HepG2 (cell line): ENCODE measurements around the gene PLIN5. TPM values are rescaled to one million over a fixed set of nuclear protein-coding genes. Genes with fewer than 3 reads are reported as not detected.

ENCODE experiments used
- CENPT ChIP-seq: sonication (generic); formaldehyde crosslinking; IDR thresholded peaks from 2 replicates; pipeline ENCODE4 v1.8.0; 2022; ENCODE audit warnings: low read depth, mild to moderate bottlenecking, moderate library complexity, missing genetic modification reagents
- DMAP1 ChIP-seq: IDR thresholded peaks from 2 replicates; pipeline ENCODE4 v1.6.1; 2016
- DNMT3B ChIP-seq: conservative IDR thresholded peaks from 2 replicates; pipeline ENCODE4 v1.6.1; 2016; ENCODE audit warnings: missing biosample characterization, control low read depth
- DRAP1 ChIP-seq: IDR thresholded peaks from 2 replicates; pipeline ENCODE4 v1.6.1; 2016; ENCODE audit warnings: missing genetic modification reagents, missing compliant biosample characterization
- ELF3 ChIP-seq: IDR thresholded peaks from 2 replicates; pipeline ENCODE4 v1.6.1; 2016; ENCODE audit warnings: missing genetic modification reagents, missing compliant biosample characterization
- FOXO1 ChIP-seq: sonication (generic); formaldehyde crosslinking; IDR thresholded peaks from 2 replicates; pipeline ENCODE4 v1.4.0; 2020; ENCODE audit warnings: missing genetic modification reagents
- GPN1 ChIP-seq: sonication (generic); formaldehyde crosslinking; IDR thresholded peaks from 2 replicates; pipeline ENCODE4 v1.5.1; 2020; ENCODE audit warnings: missing genetic modification reagents, borderline replicate concordance
- KDM3A ChIP-seq: IDR thresholded peaks from 2 replicates; pipeline ENCODE4 v1.6.1; 2018; ENCODE audit warnings: low read depth, missing compliant biosample characterization
- MZF1 ChIP-seq: sonication (generic); formaldehyde crosslinking; IDR thresholded peaks from 2 replicates; pipeline ENCODE4 v1.8.1; 2023; ENCODE audit warnings: mild to moderate bottlenecking, missing genetic modification reagents, borderline replicate concordance
- NCOA5 ChIP-seq: sonication (generic); formaldehyde crosslinking; IDR thresholded peaks from 2 replicates; pipeline ENCODE4 v1.4.0; 2020; ENCODE audit warnings: missing genetic modification reagents
- NRL ChIP-seq: sonication (generic); formaldehyde crosslinking; IDR thresholded peaks from 2 replicates; pipeline ENCODE4 v1.5.0; 2020; ENCODE audit warnings: missing genetic modification reagents, mild to moderate bottlenecking, moderate library complexity, borderline replicate concordance
- RCOR2 ChIP-seq: IDR thresholded peaks from 2 replicates; pipeline ENCODE4 v1.6.1; 2016; ENCODE audit warnings: missing biosample characterization, missing genetic modification reagents
- REXO4 ChIP-seq: sonication (generic); formaldehyde crosslinking; IDR thresholded peaks from 2 replicates; pipeline ENCODE4 v1.8.0; 2022; ENCODE audit warnings: missing genetic modification reagents, mild to moderate bottlenecking, borderline replicate concordance
- RNF2 ChIP-seq: fragments of 450-650 bp; conservative IDR thresholded peaks from 2 replicates; pipeline ENCODE4 v1.6.1; 2016; ENCODE audit warnings: low read depth
- SP140L ChIP-seq: sonication (generic); formaldehyde crosslinking; IDR thresholded peaks from 2 replicates; pipeline ENCODE4 v1.4.0; 2020; ENCODE audit warnings: missing genetic modification reagents, borderline replicate concordance
- SP2 ChIP-seq: sonication (generic); formaldehyde crosslinking; IDR thresholded peaks from 2 replicates; pipeline ENCODE4 v1.5.1; 2020; ENCODE audit warnings: mild to moderate bottlenecking, missing genetic modification reagents
- TARDBP ChIP-seq: sonication (generic); formaldehyde crosslinking; IDR thresholded peaks from 2 replicates; pipeline ENCODE4 v1.8.0; 2022; ENCODE audit warnings: mild to moderate bottlenecking, missing genetic modification reagents
- TRIM22 ChIP-seq: fragments of 450-650 bp; IDR thresholded peaks from 2 replicates; pipeline ENCODE4 v1.6.1; 2017
- XBP1 ChIP-seq: sonication (generic); formaldehyde crosslinking; IDR thresholded peaks from 2 replicates; pipeline ENCODE4 v1.5.0; 2020; ENCODE audit warnings: missing genetic modification reagents
- ZBTB7B ChIP-seq: sonication (generic); formaldehyde crosslinking; IDR thresholded peaks from 2 replicates; pipeline ENCODE4 v1.4.0; 2020; ENCODE audit warnings: missing genetic modification reagents
- ZFAT ChIP-seq: sonication (generic); formaldehyde crosslinking; conservative IDR thresholded peaks from 2 replicates; pipeline ENCODE4 v1.8.1; 2023; ENCODE audit warnings: missing genetic modification reagents, inconsistent platforms
- ZMAT5 ChIP-seq: sonication (generic); formaldehyde crosslinking; IDR thresholded peaks from 2 replicates; pipeline ENCODE4 v1.5.0; 2020; ENCODE audit warnings: mild to moderate bottlenecking, low read depth, missing genetic modification reagents, borderline replicate concordance
- ZNF274 ChIP-seq: sonication (generic); formaldehyde crosslinking; IDR thresholded peaks from 2 replicates; pipeline ENCODE4 v1.5.1; 2020; ENCODE audit warnings: mild to moderate bottlenecking, missing genetic modification reagents
- ZNF326 ChIP-seq: sonication (generic); formaldehyde crosslinking; IDR thresholded peaks from 2 replicates; pipeline ENCODE4 v1.4.0; 2020; ENCODE audit warnings: missing genetic modification reagents, borderline replicate concordance
- ZNF678 ChIP-seq: sonication (generic); formaldehyde crosslinking; IDR thresholded peaks from 2 replicates; pipeline ENCODE4 v1.4.0; 2020; ENCODE audit warnings: mild to moderate bottlenecking, missing genetic modification reagents
- ZNF747 ChIP-seq: sonication (generic); formaldehyde crosslinking; IDR thresholded peaks from 2 replicates; pipeline ENCODE4 v1.8.1; 2023; ENCODE audit warnings: missing genetic modification reagents, mild to moderate bottlenecking, borderline replicate concordance
- ZNF749 ChIP-seq: sonication (generic); formaldehyde crosslinking; IDR thresholded peaks from 2 replicates; pipeline ENCODE4 v1.8.0; 2022; ENCODE audit warnings: mild to moderate bottlenecking, missing genetic modification reagents, moderate library complexity, borderline replicate concordance
- ZNF792 ChIP-seq: IDR thresholded peaks from 2 replicates; pipeline ENCODE4 v1.6.1; 2016
- polyA plus RNA-seq, 8 experiments: library from polyadenylated mRNA; depleted of rRNA in 3 of 8; stranded (reverse) in 7 of 8; unstranded in 1 of 8; fragments of >200 nt; fragmentation: Illumina TruSeq in 4 of 8; extraction: Trizol in 4 of 8; gene quantifications; 2 replicates each; pipeline versions ENCODE4 v1.2.1 to v1.2.3, GENCODE V29; 2011 to 2016; ENCODE audit warnings: low read depth in 4 of 8, missing spikeins in 1 of 8, mixed read lengths in 1 of 8; ENCODE audit not compliant: insufficient read depth in 1 of 8
- total RNA-seq, 5 experiments: library from RNA; depleted of rRNA; stranded (reverse); fragments of >200 nt; fragmentation: Illumina TruSeq; extraction: Trizol; gene quantifications; 2 replicates each; pipeline ENCODE4 v1.2.3, GENCODE V29; 2016; ENCODE audit warnings: low read depth in 1 of 5
- TF ChIP-seq, protein P1 (sequence below): sonication (generic); formaldehyde crosslinking; IDR thresholded peaks from 2 replicates; pipeline ENCODE4 v1.5.0; 2020; ENCODE audit warnings: mild to moderate bottlenecking, missing genetic modification reagents

PLIN5 gene
- total and polyA plus RNA-seq, 2 of the 13 experiments (the other 11 are each of a cell fraction or from before 2014, with no cell fraction given) = 1.8 to 4.8 TPM

DNA sequence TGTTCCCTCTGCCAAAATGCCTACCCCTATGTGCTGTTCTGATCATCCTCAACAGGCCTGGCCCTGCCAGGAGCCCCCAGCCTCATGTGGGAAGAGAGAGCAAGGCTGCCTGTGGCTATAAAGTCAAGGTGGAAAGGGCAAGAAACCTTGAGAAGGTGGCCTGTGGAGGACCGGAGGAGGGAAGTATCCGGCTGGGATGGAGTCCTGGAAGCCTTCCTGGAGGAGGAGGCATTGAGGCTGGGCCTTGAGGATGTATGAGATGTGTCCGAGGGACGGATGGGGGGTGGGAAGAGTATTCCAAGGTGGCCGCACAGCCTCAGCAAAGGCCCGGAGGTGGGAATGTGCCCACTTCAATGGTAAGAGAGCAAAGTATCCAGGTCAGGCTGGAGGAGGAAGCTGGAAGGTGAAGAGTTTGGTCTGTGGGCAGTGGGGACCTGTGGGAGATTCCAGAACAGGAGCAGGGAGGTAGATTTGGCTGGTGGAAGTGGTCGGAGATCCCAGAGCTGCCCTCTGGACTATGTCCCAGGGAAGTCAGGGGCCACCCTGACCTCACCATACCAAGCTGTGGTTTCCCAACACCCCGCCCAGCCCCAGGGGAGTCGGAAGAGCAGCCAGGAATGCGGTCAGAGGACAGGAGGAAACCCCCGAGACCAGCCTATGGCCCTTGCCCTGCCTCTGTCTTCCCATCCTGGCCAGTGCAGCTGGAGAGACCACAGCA lies 13.7 kb downstream of the PLIN5 start (continued):
- TF ChIP-seq MZF1 (CRISPR knock-in tag) (no peak), ZBTB7B (peak; percentile 93), KDM3A (0 out of 2 replicates have a peak, but pooled peaks have one; percentile 51), FOXO1 (CRISPR knock-in tag) (peak; percentile 47; the same call in 1 of the 2 replicates), DMAP1 (CRISPR knock-in tag) (no peak), DNMT3B (CRISPR knock-in tag) (no peak), ZMAT5 (CRISPR knock-in tag) (no peak), TRIM22 (no peak), ZNF678 (CRISPR knock-in tag) (no peak), ELF3 (CRISPR knock-in tag) (peak; percentile 38; the same call in 1 of the 2 replicates), ZFAT (CRISPR knock-in tag) (no peak), RCOR2 (CRISPR knock-in tag) (no peak; the same call in 1 of the 2 replicates), SP140L (no peak), ZNF747 (CRISPR knock-in tag) (no peak), NCOA5 (no peak), ZNF274 (CRISPR knock-in tag) (no peak), XBP1 (CRISPR knock-in tag) (no peak), GPN1 (CRISPR knock-in tag) (no peak), REXO4 (CRISPR knock-in tag) (no peak), DRAP1 (CRISPR knock-in tag) (0 out of 2 replicates have a peak, but pooled peaks have one; percentile 23), NRL (CRISPR knock-in tag) (no peak), ZNF749 (CRISPR knock-in tag) (no peak), ZNF326 (CRISPR knock-in tag) (no peak), SP2 (CRISPR knock-in tag) (no peak), CENPT (CRISPR knock-in tag) (no peak), TARDBP (CRISPR knock-in tag) (no peak), RNF2 (no peak), ZNF792 (CRISPR knock-in tag) (no peak)
- TF ChIP-seq, protein P1, sequence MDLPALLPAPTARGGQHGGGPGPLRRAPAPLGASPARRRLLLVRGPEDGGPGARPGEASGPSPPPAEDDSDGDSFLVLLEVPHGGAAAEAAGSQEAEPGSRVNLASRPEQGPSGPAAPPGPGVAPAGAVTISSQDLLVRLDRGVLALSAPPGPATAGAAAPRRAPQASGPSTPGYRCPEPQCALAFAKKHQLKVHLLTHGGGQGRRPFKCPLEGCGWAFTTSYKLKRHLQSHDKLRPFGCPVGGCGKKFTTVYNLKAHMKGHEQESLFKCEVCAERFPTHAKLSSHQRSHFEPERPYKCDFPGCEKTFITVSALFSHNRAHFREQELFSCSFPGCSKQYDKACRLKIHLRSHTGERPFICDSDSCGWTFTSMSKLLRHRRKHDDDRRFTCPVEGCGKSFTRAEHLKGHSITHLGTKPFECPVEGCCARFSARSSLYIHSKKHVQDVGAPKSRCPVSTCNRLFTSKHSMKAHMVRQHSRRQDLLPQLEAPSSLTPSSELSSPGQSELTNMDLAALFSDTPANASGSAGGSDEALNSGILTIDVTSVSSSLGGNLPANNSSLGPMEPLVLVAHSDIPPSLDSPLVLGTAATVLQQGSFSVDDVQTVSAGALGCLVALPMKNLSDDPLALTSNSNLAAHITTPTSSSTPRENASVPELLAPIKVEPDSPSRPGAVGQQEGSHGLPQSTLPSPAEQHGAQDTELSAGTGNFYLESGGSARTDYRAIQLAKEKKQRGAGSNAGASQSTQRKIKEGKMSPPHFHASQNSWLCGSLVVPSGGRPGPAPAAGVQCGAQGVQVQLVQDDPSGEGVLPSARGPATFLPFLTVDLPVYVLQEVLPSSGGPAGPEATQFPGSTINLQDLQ (CRISPR knock-in tag) = no peak
